Raji (cell line): ENCODE measurements around the gene PTPRR.

Experiments
- POLR2A ChIP-seq: IDR thresholded peaks from 2 replicates; pipeline ENCODE4 v1.6.1; 2011; ENCODE audit warnings: low read depth, low read length, control low read depth; ENCODE audit not compliant: insufficient read depth

Gene PTPRR

GRCh38 chr12:70641691-70642090 lies 278.8 kb downstream of the PTPRR start:
- TF ChIP-seq POLR2A: no peak

- TF ChIP-seq POLR2A: no peak
Observed at GRCh38 chr12:70640901-70641300, 279.6 kb downstream of the PTPRR start.

GRCh38 chr12:70639535-70639934 lies 281.0 kb downstream of the PTPRR start:
- no peak for TF ChIP-seq POLR2A

- no peak for TF ChIP-seq POLR2A
Observed at GRCh38 chr12:70638639-70639360, 281.7 kb downstream of the PTPRR start.

- no peak for TF ChIP-seq POLR2A
Observed at GRCh38 chr12:70637303-70638085, 283.0 kb downstream of the PTPRR start, which contains the start of gene PTPRB. PTPRB (minus strand) TSS chr12:70637429; CDS start chr12:70637395, 34 bp downstream.

GRCh38 chr12:70635755-70636154 lies 284.8 kb downstream of the PTPRR start:
- no peak for TF ChIP-seq POLR2A

GRCh38 chr12:70628701-70629480 lies 291.6 kb downstream of the PTPRR start:
- TF ChIP-seq POLR2A: no peak

- TF ChIP-seq POLR2A: no peak
Observed at GRCh38 chr12:70627677-70628076, 292.9 kb downstream of the PTPRR start.

GRCh38 chr12:70626180-70626579 lies 294.4 kb downstream of the PTPRR start:
- TF ChIP-seq POLR2A: no peak

- no peak for TF ChIP-seq POLR2A
Observed at GRCh38 chr12:70619471-70620152, 300.9 kb downstream of the PTPRR start.

GRCh38 chr12:70618371-70618770 lies 302.2 kb downstream of the PTPRR start:
- TF ChIP-seq POLR2A: no peak

GRCh38 chr12:70617450-70617849 lies 303.1 kb downstream of the PTPRR start:
- no peak for TF ChIP-seq POLR2A

GRCh38 chr12:70615174-70615866 lies 305.2 kb downstream of the PTPRR start:
- TF ChIP-seq POLR2A: no peak

GRCh38 chr12:70609739-70610491 lies 310.6 kb downstream of the PTPRR start:
- no peak for TF ChIP-seq POLR2A

- no peak for TF ChIP-seq POLR2A
Observed at GRCh38 chr12:70609203-70609602, 311.3 kb downstream of the PTPRR start.
